WI38 (cell line): ENCODE measurements around the gene GTF2A1.

Experiments used
- H3K4me3 ChIP-seq: 2 replicates; pipeline ENCODE4 v1.5.1; 2011; ENCODE audit warnings: low read depth, mild to moderate bottlenecking, control low read depth, low read length
- TF ChIP-seq, protein P1 (sequence below): IDR thresholded peaks from 2 replicates; pipeline ENCODE4 v1.5.1; 2012; ENCODE audit warnings: low read depth, mild to moderate bottlenecking, control low read depth, low read length

GTF2A1 gene

GRCh38 chr14:81263777-81264410 lies 43.1 kb upstream of the GTF2A1 start:
- no peak overlapping the region for H3K4me3 ChIP-seq
- TF ChIP-seq, protein P1, sequence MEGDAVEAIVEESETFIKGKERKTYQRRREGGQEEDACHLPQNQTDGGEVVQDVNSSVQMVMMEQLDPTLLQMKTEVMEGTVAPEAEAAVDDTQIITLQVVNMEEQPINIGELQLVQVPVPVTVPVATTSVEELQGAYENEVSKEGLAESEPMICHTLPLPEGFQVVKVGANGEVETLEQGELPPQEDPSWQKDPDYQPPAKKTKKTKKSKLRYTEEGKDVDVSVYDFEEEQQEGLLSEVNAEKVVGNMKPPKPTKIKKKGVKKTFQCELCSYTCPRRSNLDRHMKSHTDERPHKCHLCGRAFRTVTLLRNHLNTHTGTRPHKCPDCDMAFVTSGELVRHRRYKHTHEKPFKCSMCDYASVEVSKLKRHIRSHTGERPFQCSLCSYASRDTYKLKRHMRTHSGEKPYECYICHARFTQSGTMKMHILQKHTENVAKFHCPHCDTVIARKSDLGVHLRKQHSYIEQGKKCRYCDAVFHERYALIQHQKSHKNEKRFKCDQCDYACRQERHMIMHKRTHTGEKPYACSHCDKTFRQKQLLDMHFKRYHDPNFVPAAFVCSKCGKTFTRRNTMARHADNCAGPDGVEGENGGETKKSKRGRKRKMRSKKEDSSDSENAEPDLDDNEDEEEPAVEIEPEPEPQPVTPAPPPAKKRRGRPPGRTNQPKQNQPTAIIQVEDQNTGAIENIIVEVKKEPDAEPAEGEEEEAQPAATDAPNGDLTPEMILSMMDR, result no peak

DNA sequence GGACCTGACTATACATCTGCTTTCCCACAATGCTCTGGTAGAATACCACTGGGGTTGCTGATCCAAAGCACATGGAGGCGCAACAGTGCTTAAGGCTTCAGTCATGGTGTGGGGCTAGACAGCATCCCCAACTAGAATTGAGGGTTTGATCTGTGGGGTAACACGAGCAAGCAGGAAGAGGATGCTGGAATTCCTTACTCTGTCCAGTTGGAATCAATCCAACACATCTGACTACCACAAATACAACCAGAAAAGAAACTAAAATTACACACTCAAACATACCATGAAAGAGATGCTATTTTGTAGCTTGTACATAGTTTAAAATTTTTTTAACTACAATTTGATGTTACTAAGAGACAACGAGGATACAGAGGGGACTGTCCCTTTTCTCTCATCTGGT lies 40.4 kb upstream of the GTF2A1 start:
- no peak overlapping the region for H3K4me3 ChIP-seq
- TF ChIP-seq, protein P1, result no peak

DNA sequence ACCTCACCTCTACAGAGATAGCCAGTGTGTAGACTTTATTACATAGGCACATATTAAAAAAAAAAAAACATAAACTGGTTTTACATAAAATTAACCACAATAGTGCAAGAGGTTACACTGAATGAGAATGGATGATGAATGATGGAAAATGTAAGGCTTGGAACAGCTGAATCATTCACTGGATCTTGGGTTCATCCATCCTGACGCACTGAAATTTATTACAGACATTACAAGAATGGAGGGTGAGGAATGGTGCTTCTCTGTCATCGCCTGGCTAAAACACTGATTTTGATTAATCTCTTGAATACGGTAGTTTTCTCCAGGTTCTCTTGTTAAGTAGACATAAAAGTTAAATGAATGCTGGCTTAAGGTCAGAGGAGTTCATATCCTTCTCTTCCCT lies 40.0 kb upstream of the GTF2A1 start:
- H3K4me3 ChIP-seq, result no peak overlapping the region
- TF ChIP-seq, protein P1, result no peak

GRCh38 chr14:81256289-81256960 lies 35.7 kb upstream of the GTF2A1 start:
- TF ChIP-seq, protein P1, result no peak
- H3K4me3 ChIP-seq, result no peak overlapping the region

GRCh38 chr14:81252278-81252677 lies 31.5 kb upstream of the GTF2A1 start:
- H3K4me3 ChIP-seq, result no peak overlapping the region
- TF ChIP-seq, protein P1, result no peak

DNA sequence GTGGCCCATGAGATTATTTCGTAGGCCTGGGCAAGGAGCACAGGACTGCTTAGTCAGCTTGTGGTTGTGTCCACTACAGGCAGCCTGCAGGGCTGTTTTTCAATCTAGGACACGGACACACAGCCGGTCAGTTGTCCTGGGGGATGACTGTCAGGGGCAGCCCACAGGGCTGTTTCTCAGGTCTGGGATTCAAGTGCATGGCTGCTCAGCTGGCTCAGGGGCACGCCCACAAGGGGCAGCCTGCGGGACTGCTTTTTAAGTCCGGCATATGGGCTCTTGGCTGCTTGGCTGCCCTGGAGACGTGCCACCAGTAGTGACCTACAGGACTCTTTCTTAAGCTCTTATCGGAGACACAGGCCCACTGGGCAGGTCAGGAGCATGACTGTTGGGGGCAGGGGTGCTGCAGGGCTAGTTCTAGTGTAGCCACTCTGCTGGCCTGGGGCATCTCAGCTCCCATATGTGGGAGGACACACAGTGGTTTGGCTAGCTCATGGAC lies 26.6 kb upstream of the GTF2A1 start:
- TF ChIP-seq, protein P1, result no peak

More for the DNA sequence above, 26.6 kb upstream of the GTF2A1 start:
- H3K4me3 ChIP-seq, result no peak overlapping the region
